ENCODE measurements around the gene FAM107B. TPM values are rescaled to one million over a fixed set of nuclear protein-coding genes. Genes with fewer than 3 reads are reported as not detected.

FAM107B gene
- 7.9 and 15.3 TPM in 2 replicates for total RNA-seq

GRCh38 chr10:14774797-14775196 is at the start of gene FAM107B:
Gene FAM107B (minus strand): TSS chr10:14774897. CDS start chr10:14774663, 234 bp downstream.

Other genes with a start within 250 kb of the FAM107B start
- gene CDNF, start 63.1 kb upstream of the FAM107B start, total RNA-seq = 0.36 and 3.6 TPM in 2 replicates
- 7.0 and 9.2 TPM in 2 replicates for gene HSPA14, start 63.4 kb upstream of the FAM107B start, total RNA-seq
- gene MSANTD7, start 63.4 kb upstream of the FAM107B start, total RNA-seq = 10.3 and 15.1 TPM in 2 replicates
- 6.1 and 9.7 TPM in 2 replicates for gene SUV39H2, start 104.0 kb upstream of the FAM107B start, total RNA-seq
- gene DCLRE1C, start 179.2 kb upstream of the FAM107B start, total RNA-seq = 4.2 and 4.3 TPM in 2 replicates
- not detected in 2 replicates for gene MEIG1, start 184.5 kb upstream of the FAM107B start, total RNA-seq